Activated CD4-positive, alpha-beta T cell treated with anti-CD3 and anti-CD28 coated beads, Interleukin-2, Interleukin-4, amounts not matched to agents 100 ng/mL and 50 ng/mL, durations not matched to agents 16 hours and 8 hours (primary cell): Measurements from ENCODE around the gene C12orf57.

Source experiments
- DNase-seq: peaks from one replicate; pipeline ENCODE4 v3.0.0-alpha.2; 2020; ENCODE audit warnings: low spot score

C12orf57 gene

GRCh38 chr12:6937481-6938352 lies 6.1 kb upstream of the C12orf57 start:
- peak; percentile 95 for DNase-seq

DNA sequence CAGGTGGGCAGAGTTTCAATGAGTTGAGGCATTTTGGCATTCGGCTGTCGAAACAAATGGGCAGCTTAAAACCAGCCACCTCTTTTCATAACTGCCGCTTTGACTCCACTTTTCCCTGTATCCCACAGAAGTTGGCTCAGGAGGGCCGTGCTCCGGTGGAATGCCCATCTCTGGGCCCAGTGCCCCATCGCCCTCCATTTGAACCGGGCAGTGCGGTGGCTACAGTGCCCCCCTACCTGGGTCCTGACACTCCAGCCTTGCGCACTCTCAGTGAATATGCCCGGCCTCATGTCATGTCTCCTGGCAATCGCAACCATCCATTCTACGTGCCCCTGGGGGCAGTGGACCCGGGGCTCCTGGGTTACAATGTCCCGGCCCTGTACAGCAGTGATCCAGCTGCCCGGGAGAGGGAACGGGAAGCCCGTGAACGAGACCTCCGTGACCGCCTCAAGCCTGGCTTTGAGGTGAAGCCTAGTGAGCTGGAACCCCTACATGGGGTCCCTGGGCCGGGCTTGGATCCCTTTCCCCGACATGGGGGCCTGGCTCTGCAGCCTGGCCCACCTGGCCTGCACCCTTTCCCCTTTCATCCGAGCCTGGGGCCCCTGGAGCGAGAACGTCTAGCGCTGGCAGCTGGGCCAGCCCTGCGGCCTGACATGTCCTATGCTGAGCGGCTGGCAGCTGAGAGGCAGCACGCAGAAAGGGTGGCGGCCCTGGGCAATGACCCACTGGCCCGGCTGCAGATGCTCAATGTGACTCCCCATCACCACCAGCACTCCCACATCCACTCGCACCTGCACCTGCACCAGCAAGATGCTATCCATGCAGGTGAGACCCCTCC lies 5.2 kb upstream of the C12orf57 start:
- DNase-seq: no peak

GRCh38 chr12:6939191-6939540 lies 4.7 kb upstream of the C12orf57 start:
- no peak for DNase-seq

- no peak for DNase-seq
Observed at GRCh38 chr12:6941267-6941666, 2.6 kb upstream of the C12orf57 start.

DNA sequence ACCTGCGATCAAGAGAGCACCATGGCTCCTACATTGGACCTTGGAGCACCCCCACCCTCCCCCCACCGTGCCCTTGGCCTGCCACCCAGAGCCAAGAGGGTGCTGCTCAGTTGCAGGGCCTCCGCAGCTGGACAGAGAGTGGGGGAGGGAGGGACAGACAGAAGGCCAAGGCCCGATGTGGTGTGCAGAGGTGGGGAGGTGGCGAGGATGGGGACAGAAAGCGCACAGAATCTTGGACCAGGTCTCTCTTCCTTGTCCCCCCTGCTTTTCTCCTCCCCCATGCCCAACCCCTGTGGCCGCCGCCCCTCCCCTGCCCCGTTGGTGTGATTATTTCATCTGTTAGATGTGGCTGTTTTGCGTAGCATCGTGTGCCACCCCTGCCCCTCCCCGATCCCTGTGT lies 2.0 kb upstream of the C12orf57 start:
- no peak for DNase-seq

DNA sequence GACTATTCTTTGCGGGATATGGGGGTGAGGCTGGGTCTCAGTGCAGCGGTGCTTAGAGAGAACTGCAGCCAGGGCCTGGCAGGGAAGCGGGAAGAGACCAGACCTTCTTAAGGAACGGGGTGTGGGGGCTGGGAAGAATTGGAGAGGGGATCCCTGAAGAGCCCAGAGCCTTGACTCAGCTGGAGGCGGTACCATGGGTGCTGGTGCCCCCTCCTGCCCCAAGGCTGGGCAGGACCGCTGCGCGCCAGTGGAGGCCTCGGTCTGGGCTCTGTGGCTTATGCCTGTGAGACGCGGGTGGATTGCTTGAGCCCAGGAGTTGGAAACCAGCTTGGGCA lies 1.5 kb upstream of the C12orf57 start:
- no peak for DNase-seq

DNA sequence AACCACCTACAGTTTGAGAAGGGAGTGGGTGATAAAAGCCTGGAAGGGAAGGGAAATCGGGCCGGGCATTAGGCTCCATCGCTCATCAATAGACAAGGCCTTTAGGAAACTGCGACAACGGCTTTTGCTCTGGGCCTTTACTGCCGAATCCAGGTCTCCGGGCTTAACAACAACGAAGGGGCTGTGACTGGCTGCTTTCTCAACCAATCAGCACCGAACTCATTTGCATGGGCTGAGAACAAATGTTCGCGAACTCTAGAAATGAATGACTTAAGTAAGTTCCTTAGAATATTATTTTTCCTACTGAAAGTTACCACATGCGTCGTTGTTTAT lies 467 bp upstream of the C12orf57 start:
- DNase-seq: peak; percentile 88

GRCh38 chr12:6944381-6945186 lies 762 bp downstream of the C12orf57 start:
- peak; percentile 95 for DNase-seq

DNA sequence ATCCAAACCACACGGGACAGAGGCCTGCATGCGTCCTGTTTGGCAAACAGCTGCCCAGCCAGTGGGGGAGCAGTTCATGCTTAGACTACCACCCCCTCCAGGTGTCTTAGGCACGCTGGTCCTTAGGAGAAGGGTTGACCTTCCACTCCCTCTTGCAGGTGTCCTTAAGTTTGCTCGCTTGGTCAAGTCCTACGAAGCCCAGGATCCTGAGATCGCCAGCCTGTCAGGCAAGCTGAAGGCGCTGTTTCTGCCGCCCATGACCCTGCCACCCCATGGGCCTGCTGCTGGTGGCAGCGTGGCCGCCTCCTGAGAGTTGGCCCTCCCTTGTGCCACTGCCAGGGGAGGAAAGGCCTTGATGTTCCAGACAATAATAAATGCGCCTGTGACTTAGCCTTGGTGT lies 1.8 kb downstream of the C12orf57 start:
- DNase-seq: no peak

DNA sequence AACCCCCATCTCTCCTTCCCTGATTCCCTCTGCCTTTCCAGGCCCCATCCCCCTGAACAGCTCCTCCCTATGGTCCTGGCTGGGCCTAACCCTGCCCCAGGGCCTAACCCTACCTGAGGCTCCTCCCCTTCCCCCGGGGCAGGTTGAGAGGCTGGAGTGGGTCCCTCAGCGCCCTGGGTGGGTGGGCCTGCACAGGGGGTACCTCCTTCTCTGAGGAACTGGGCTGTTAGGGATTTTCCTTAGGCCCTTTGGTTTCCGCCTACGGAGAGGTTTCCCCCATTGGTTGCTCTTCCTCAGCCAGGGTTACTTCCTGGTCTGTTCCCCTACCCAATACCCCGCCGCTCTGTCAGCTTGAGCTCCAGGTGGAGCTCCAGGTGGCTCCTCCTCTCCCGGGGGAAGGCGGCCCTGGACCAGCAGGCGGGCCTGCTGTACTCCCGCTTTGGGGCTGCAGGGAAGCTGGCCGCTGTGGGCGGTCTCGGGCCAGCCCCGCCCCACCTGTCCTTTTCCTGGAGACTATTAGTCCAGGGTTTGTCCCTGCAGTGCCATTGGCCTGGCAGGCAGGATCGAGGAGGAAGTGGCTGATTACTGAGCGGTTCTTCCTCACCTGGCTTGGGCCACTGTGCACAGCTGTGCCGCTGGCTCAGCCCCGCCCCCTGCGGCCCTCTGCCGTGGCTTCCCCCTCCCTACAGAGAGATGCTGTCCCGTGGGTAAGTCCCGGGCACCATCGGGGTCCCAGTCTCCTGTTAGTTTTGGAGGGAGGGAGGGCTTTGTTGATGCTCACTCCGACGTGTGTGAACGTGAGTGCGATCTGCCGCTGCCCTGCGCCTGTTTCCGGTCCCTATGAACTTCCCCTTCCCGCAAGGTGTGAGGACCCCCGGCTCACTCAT lies 2.5 kb downstream of the C12orf57 start:
- DNase-seq: peak; percentile 70

DNA sequence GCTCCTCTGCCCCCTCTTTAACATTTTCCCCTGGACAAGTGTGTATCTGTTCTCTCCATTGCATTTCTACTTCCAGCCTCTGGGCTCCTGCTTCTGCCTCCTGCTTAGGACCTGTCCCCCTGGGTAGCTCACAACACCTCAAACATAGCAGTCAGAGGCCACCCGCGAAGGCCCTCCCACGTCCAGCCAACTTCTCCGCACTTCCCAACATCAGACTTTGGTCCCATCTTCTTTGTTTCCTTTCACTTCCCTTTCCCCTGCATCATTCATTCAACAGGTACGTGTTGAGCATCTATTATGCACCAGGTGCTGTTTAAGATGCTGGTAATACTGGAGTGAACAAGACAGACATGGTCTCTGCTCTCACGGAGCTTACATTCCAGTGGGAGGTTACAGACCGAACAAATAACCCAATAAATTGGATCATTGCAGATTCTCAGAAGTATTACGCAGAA lies 3.1 kb downstream of the C12orf57 start:
- no peak for DNase-seq

DNA sequence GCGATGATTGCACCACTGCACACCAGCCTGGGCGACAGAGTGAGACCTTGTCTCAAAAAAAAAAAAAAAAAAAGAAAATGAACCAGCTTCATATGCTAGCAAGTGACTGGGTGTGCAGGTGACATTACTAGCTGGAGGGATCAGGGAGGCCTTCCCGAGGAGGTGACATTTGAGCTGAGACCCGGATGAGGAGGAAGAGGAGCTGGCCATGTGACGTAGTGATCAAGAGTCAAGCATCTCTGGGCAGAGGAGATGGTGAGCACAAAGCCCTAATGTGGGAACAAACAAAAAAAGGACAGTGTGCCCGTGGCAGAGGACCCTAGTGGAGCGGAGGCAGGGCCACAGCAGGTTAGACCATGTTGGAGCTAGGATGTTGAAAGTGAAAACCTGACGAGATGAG lies 3.8 kb downstream of the C12orf57 start:
- DNase-seq: no peak

DNA sequence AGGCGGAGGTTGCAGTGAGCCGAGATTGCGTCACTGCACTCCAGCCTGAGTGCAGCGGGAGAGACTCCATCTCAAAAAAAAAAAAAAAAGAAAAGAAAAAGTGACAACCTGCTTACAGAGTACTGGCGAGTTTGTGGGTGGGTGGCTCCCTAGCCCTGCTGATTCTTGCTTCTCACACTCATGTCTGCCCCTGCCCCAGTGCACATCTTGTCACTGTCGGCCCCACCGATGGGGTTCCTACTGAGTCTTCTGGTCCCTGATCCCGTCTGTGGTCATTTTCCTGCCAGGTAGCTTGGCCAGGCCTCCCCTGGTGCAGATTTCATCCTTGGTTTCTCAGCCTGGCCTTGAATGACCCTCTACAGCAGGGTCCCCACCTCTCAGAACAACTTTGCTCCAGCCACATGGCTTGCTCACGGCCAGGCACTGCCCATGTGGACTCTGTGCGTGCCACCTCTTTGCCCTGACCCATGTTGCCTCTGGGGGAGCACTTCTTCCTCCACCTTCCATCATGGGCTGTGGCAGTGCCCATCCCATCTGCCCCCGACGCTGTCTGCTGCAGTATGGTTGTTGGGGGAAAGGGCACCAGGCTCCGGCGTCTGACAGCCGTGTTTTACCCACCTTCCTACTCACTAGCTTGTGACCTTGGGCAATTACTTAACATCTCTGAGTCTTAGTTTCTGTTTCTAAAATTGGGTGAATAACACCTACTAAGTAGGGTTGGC lies 5.2 kb downstream of the C12orf57 start:
- DNase-seq: peak; percentile 27

DNA sequence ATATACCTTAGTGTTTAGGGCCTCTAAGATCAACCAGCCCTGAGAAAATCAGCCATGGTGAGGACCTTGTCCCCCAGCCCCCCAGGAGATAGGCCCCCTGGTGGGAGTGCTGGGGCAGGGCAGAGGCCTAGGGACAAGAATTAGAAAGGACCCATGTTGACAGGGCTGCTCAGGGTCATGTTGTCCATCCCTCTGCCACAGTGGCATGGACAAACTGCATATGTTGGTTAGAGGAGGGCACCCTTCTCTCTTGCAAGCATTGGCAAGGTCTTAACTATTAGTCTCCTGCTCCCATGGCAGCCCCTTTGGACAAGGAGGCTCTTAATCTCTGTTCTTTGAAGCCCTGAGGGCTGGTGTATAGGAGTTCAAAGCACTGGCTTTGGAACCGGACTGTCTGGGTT lies 6.6 kb downstream of the C12orf57 start:
- peak; percentile 54 for DNase-seq

DNA sequence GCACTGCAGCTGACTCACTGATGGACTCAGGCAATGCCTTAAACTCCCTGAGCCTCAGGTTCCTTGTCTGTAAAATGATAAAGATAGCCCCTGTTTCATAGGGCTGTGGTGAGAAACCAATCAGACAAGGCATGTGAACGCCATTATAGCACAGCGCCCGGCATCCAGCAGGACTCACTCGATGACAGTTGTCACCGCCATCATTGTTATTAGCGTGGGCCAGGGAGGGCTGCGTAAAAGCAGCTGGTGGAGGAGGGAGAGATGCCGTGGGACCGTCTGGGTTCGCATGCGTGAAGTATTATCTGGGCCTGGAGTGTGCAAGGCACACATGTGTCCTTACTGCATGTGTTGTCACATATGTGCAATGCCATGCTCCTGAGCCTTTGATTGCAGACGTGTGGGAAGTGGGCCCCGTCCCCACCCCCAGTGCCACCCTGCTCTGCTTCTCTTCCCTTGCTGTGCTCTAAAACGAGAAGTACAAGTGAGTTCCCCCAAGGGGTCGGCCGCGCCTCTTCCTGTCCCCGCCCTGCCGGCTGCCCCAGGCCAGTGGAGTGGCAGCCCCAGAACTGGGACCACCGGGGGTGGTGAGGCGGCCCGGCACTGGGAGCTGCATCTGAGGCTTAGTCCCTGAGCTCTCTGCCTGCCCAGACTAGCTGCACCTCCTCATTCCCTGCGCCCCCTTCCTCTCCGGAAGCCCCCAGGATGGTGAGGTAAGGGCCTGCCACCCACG lies 7.2 kb downstream of the C12orf57 start, which contains the start of gene PTPN6:
TSS of gene PTPN6 (plus strand) at position 546 of the 730 bp plus-strand sequence. CDS start at position 703, 157 bp downstream.
- DNase-seq: peak; percentile 70

DNA sequence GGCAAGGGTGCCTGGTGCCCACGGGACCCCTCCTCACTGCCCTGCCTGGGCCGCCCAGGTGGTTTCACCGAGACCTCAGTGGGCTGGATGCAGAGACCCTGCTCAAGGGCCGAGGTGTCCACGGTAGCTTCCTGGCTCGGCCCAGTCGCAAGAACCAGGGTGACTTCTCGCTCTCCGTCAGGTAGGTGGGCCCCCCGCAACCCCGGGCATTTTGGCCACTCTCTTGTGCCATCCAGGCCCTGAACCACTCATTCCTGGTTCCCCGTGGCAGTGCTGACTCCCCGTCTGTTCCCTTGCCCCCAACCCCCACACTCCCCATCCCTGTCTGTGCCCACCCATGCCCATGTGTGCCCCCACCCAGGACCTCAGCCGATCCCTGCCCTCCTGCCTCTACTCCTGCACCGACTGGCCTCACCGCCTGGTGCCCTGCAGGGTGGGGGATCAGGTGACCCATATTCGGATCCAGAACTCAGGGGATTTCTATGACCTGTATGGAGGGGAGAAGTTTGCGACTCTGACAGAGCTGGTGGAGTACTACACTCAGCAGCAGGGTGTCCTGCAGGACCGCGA lies 7.8 kb downstream of the C12orf57 start:
- DNase-seq: peak; percentile 20

GRCh38 chr12:6952121-6952862 lies 8.5 kb downstream of the C12orf57 start:
- DNase-seq: peak; percentile 38

DNA sequence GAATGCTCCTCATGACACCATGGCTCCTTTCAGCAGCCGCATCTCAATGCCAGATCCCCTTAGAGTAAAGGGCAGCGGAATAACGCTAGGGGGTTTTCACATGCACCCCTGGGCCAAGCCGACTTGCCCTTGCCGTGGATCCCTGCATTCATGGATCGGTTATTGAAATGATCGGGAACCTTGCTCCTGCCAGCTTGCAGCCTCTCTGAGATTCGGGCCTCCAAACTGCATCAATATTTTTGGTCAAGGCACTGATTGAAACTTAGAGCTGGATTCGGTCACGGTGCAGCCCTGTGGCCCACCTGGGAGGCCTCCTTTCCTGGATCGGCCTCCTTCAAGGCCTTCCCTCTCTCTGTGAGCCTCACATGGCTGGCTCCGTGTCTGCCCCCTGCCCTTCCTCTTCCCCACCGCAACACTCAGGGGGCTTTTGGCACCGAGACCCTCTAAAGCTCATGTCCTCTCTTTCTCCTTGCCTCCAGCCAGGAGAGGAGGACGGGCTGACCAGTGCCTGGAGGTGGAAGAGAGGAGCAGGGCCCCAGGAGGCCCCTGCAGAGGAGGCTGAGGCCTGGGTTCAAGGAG lies 9.1 kb downstream of the C12orf57 start:
- peak; percentile 29 for DNase-seq
